ENCODE results near the gene TTC28. TPM values are rescaled to one million over a fixed set of nuclear protein-coding genes. Genes with fewer than 3 reads are reported as not detected.

The TTC28 gene
- total RNA-seq, 4 donors from 2014 or later = 35.6 to 42.6 (median 36.9) TPM

GRCh38 chr22:28419919-28420318 lies 259.7 kb downstream of the TTC28 start:
- intact Hi-C loops (cut with DNase I) = no loop called here
- Histone ChIP-seq H3K27ac (replicated peaks in 1 of 4) (no peak overlapping the region), H3K27me3 (no peaks in the 10 kb centered on the region), H3K4me3 (no peak overlapping the region), H3K36me3 (no peaks in the 10 kb centered on the region), H3K4me1 (peaks cover 0 to 6% (median 1%) of the 10 kb centered on the region in 4 donors), H3K9me3 (no peaks in the 10 kb centered on the region)
- WGBS = 96% methylated on average over 2 of the region's 2 CpGs
- TF ChIP-seq CTCF (IDR thresholded peaks at IDR 0.05) = no peak
- no peak for TF ChIP-seq POLR2AphosphoS5 (IDR thresholded peaks at IDR 0.05)
- TF ChIP-seq EP300 (IDR thresholded peaks at IDR 0.05) = no peak
- TF ChIP-seq POLR2A (IDR thresholded peaks at IDR 0.05; ENCODE audit: low read depth) = no peak
- DNase-seq (ENCODE audit: extremely low spot score) = no peak

DNA sequence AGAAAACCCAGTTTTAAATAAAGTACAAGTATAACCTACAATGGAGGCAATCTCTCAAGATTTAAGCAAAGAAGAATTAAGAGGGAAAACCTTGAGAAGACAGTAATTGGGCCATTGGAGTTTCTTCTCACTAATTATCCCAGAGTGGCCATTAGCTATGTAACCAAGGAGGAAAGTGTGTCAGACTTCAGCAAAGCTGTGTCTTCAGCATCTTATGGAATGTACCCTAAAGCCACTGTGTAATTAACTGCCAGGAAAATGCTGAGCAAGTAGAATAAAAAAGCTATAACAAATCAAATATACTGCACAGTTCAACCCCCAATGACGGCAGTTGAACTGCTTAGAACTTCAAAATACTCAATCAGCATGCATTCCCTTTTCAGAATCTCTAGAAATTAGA lies 261.6 kb downstream of the TTC28 start:
- DNase-seq (ENCODE audit: extremely low spot score) = no peak

GRCh38 chr22:28417431-28417830 lies 262.2 kb downstream of the TTC28 start:
- no peak for TF ChIP-seq CTCF (IDR thresholded peaks at IDR 0.05)
- TF ChIP-seq POLR2AphosphoS5 (IDR thresholded peaks at IDR 0.05) = no peak
- TF ChIP-seq EP300 (IDR thresholded peaks at IDR 0.05) = no peak
- no peak for TF ChIP-seq POLR2A (IDR thresholded peaks at IDR 0.05; ENCODE audit: low read depth)
- H3K36me3 ChIP-seq = no peaks in the 10 kb centered on the region
- no peak overlapping the region for H3K27ac ChIP-seq (replicated peaks in 1 of 4)
- intact Hi-C loops (cut with DNase I) = no loop called here
- H3K4me1 ChIP-seq = peaks cover 10 to 17% (median 14%) of the 10 kb centered on the region in 4 donors
- H3K9me3 ChIP-seq = no peaks in the 10 kb centered on the region
- H3K4me3 ChIP-seq = no peak overlapping the region
- H3K27me3 ChIP-seq = no peaks in the 10 kb centered on the region
- 80% methylated on average over 2 of the region's 2 CpGs for WGBS
- DNase-seq (ENCODE audit: extremely low spot score) = no peak

More for the DNA sequence above, 261.6 kb downstream of the TTC28 start:
- Histone ChIP-seq H3K36me3 (no peaks in the 10 kb centered on the region), H3K27me3 (no peaks in the 10 kb centered on the region), H3K4me1 (peaks cover 10 to 17% (median 14%) of the 10 kb centered on the region in 4 donors), H3K9me3 (no peaks in the 10 kb centered on the region), H3K4me3 (no peak overlapping the region), H3K27ac (replicated peaks in 1 of 4) (no peak overlapping the region)
- intact Hi-C loops (cut with DNase I) = no loop called here
- WGBS = 96% methylated on average over 1 of the region's 1 CpG
- no peak for TF ChIP-seq POLR2A (IDR thresholded peaks at IDR 0.05; ENCODE audit: low read depth)
- no peak for TF ChIP-seq CTCF (IDR thresholded peaks at IDR 0.05)
- TF ChIP-seq EP300 (IDR thresholded peaks at IDR 0.05) = no peak
- TF ChIP-seq POLR2AphosphoS5 (IDR thresholded peaks at IDR 0.05) = no peak

DNA sequence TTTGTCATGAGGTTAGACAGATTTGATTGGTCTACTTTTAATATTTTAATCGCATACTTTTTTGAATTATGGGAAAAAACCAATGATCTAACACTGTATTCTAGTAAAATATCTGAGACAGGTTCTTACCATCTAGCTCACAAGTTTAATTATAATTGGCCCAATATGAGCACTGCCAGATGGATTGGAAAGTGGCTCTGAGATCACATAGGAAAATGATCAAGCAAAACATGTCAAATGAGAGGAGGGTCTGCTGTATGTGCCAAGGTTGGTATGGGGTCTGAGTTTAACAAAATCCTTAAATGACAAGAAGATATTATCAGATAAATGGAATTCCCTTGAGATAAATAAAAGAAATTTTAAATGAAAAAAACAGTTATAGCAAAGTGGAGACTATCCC lies 264.7 kb downstream of the TTC28 start:
- WGBS = 98% methylated on average over 1 of the region's 1 CpG
- no peaks in the 10 kb centered on the region for H3K9me3 ChIP-seq
- no peaks in the 10 kb centered on the region for H3K27me3 ChIP-seq
- intact Hi-C loops (cut with DNase I) = no loop called here
- H3K36me3 ChIP-seq = no peaks in the 10 kb centered on the region
- TF ChIP-seq CTCF (IDR thresholded peaks at IDR 0.05) (no peak), EP300 (IDR thresholded peaks at IDR 0.05) (no peak), POLR2A (IDR thresholded peaks at IDR 0.05; ENCODE audit: low read depth) (no peak), POLR2AphosphoS5 (IDR thresholded peaks at IDR 0.05) (no peak)
- no peak overlapping the region for H3K4me3 ChIP-seq
- peaks cover 22 to 38% (median 30%) of the 10 kb centered on the region in 4 donors for H3K4me1 ChIP-seq
- no peak for DNase-seq (ENCODE audit: extremely low spot score)
- no peak overlapping the region for H3K27ac ChIP-seq (replicated peaks in 1 of 4)

Data from esophagus muscularis mucosa (tissue), 4 donors.